GM21717 (cell line): ENCODE results near the gene TNK2.
"Not testable (repeated sequence)": the region's sequence is repeated elsewhere in the genome, so short reads cannot be mapped to it uniquely, and the experiment has no call there.

Experiments
- ATAC-seq: cut with Tn5 transposase; IDR thresholded peaks from one replicate; pipeline ENCODE4 v1.9.1; 2021; ENCODE audit warnings: mild to moderate bottlenecking, moderate library complexity; ENCODE audit not compliant: unreplicated experiment

Gene TNK2

GRCh38 chr3:195872097-195872496 is 36.3 kb downstream of the TNK2 start:
- no peak for ATAC-seq

DNA sequence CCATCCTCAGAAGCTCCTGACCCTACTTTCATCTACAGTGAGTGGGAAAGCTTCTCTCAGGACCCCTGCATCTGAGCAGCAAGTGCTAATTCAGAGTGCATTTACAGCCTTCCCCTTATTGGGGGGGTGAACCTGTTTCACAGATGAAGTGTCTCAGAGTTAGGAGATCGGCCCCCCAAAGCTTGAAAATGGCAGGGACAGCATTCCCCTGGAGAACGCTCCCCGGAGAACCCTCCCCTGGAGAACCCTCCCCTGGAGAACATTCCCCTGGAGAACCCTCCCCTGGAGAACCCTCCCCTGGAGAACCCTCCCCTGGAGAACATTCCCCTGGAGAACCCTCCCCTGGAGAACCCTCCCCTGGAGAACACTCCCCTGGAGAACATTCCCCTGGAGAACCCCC is 36.7 kb downstream of the TNK2 start:
- not testable (repeated sequence) for ATAC-seq

GRCh38 chr3:195870937-195871336 is 37.4 kb downstream of the TNK2 start:
- no peak for ATAC-seq

- ATAC-seq: no peak
Observed at GRCh38 chr3:195870442-195870841, 37.9 kb downstream of the TNK2 start.

- ATAC-seq: no peak
Observed at GRCh38 chr3:195869413-195870001, 38.8 kb downstream of the TNK2 start.

DNA sequence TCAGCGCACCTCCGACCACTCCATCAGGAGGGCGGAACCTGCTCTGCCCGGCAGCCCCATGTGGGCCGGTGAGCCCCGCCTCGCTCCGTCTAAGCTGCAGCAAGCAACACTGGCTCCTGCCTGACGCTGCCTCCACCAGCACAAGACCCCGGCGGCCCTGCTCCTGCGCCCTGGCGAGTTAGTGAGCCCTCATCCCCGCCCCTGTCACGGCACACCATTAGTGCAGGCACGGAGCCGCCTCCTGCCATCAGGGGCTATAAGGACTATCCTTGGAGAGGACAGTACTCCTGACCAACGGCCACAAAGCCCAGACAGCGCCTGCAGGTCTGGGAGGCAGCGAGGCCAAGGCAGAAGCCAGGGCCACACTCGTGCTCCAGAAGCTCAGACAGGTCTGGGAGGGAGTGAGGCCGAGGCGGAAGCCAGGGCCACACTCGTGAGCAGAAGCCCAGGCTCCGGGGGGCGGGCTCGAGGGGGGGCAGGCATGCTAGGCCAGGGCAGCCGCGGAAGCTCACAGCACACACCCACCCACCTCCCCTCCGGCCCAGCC is 39.4 kb downstream of the TNK2 start:
- no peak for ATAC-seq

DNA sequence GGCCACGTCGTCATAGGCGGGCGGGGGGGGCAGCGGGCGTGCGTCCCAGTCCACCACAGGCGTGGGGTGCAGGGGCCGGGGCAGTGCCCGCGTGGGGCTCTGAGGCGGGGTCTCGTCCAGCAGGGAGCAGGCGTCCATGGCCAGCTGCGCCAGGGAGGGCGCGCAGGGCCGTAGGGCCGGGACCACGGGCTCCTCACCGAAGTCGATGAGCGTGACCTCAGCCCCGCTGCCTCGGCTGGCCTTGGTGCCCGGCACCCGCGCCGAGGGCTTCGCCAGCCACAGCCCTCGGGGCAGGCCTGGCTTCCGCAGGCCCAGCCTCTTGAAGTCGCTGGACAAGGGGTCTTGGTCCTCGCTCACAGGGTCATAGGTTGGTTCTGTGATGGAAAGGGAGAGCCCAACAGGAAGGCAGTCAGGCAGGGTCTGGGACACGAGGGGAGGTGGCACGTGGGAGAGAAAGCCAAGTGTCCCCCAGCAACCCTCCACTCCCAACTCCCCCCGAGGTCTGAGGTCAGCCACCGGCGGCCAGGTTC is 40.0 kb downstream of the TNK2 start:
- no peak for ATAC-seq

DNA sequence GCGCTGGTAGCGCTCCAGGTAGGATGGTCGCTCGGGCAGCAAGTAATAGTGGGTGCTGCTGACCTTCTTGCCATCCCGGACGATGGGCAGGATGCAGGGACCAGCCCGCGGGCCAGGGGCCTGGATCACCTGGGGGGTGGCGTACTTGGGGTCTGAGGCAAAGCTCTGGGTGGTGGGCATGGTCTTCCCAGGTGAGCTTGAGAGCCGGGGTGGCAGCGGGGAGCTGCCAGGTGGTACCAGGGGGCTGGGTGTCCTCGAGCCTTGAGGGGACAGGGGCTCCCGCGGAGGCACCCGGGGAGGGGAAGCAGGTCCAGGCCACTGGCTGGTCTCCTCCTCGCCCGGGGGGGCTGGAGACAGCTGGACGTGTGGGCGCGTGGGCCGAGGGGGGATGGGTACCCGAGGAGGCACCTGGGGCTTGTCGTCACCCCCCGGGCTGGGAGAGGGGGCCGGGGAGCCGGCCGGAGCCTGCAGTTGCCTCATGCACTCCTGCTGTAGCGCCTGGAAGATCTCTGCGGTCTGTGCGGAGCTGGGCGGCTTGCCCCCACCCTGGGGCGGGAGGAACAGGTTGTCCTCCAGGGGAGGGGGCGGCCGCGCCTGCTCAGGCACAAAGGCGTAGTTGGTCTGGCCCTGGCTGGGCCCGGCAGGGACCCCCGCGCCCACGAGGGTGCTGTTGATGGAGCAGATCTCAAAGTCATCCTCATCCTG is 40.6 kb downstream of the TNK2 start:
- no peak for ATAC-seq

- ATAC-seq: no peak
Observed at GRCh38 chr3:195866686-195867511, 41.5 kb downstream of the TNK2 start.

- no peak for ATAC-seq
Observed at GRCh38 chr3:195865752-195866151, 42.6 kb downstream of the TNK2 start.

GRCh38 chr3:195863121-195864061 is 45.0 kb downstream of the TNK2 start:
- ATAC-seq: no peak

- not testable (repeated sequence) for ATAC-seq
Observed at GRCh38 chr3:195862318-195862717, 46.0 kb downstream of the TNK2 start.

DNA sequence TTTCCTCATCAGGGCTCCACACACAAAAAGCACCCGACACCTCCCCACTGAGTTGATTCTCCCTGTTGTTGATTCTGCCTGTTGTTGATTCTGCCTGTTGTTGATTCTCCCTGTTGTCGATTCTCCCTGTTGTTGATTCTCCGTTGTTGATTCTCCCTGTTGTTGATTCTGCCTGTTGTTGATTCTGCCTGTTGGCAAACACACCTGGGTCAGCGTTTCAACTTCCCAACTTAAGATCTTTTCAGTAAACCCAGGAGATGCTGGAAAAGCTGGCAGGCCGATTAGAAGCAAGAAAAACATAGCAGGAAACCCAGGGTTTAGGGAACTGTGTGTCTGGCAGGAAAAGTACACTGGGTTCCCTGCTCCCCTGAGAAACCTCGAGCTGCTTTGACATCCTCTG is 47.9 kb downstream of the TNK2 start:
- ATAC-seq: no peak

GRCh38 chr3:195859846-195860411 is 48.4 kb downstream of the TNK2 start:
- ATAC-seq: no peak

- ATAC-seq: no peak
Observed at GRCh38 chr3:195859061-195859845, 49.1 kb downstream of the TNK2 start.

GRCh38 chr3:195856410-195857084 is 51.8 kb downstream of the TNK2 start:
- no peak for ATAC-seq

GRCh38 chr3:195855471-195856409 is 52.6 kb downstream of the TNK2 start:
- no peak for ATAC-seq
